ENCODE results near the gene PTPRD.

DNA sequence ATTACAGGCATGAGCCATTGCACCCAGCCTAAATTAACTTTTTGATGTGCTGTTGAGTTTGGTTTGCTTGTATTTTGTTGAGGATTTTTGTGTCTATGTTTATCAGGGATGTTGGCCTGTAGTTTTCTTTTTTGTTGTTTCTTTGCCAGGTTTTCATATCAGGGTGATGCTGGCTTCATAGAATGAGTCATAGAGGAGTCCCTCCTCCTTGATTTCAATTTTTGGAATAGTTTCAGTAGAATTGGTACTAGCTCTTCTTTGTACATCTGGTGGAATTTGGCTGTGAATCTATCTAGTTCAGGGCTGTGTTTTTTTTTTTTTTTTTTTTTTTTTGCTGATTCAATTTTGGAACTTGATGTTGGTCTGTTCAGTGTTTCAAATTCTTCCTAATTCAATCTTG lies 1648.9 kb downstream of the PTPRD start:
- TF ChIP-seq, protein P1, sequence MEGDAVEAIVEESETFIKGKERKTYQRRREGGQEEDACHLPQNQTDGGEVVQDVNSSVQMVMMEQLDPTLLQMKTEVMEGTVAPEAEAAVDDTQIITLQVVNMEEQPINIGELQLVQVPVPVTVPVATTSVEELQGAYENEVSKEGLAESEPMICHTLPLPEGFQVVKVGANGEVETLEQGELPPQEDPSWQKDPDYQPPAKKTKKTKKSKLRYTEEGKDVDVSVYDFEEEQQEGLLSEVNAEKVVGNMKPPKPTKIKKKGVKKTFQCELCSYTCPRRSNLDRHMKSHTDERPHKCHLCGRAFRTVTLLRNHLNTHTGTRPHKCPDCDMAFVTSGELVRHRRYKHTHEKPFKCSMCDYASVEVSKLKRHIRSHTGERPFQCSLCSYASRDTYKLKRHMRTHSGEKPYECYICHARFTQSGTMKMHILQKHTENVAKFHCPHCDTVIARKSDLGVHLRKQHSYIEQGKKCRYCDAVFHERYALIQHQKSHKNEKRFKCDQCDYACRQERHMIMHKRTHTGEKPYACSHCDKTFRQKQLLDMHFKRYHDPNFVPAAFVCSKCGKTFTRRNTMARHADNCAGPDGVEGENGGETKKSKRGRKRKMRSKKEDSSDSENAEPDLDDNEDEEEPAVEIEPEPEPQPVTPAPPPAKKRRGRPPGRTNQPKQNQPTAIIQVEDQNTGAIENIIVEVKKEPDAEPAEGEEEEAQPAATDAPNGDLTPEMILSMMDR (IDR thresholded peaks at IDR 0.05): no peak
- no peak for TF ChIP-seq POLR2A (IDR thresholded peaks at IDR 0.05)

All from Peyer's patch (tissue), 4 donors.